Loucy (cell line): Measurements from ENCODE around the gene ZNF93.

Experiments used
- H2AFZ ChIP-seq: fragments of 200-600 bp; sonication (generic); 2 replicates; pipeline ENCODE4 v1.6.0; 2016; ENCODE audit warnings: antibody characterized with exemption, mild to moderate bottlenecking, low read length, moderate library complexity
- H3F3A ChIP-seq: fragments of 200-600 bp; 2 replicates; pipeline ENCODE4 v1.6.0; 2016; ENCODE audit warnings: antibody characterized with exemption, low read depth, mild to moderate bottlenecking
- H3K27me3 ChIP-seq: fragments of 200-600 bp; sonication (generic); 2 replicates; pipeline ENCODE4 v1.6.1; 2014; ENCODE audit warnings: low read length, mild to moderate bottlenecking; ENCODE audit not compliant: insufficient read depth, poor library complexity, severe bottlenecking
- H3K36me3 ChIP-seq: fragments of 200-600 bp; sonication (generic); 2 replicates; pipeline ENCODE4 v1.6.1; 2016; ENCODE audit warnings: low read length; ENCODE audit not compliant: insufficient read depth
- H3K4me1 ChIP-seq: fragments of 200-600 bp; sonication (generic); 2 replicates; pipeline ENCODE4 v1.5.1; 2014; ENCODE audit warnings: low read length, mild to moderate bottlenecking; ENCODE audit not compliant: insufficient read depth, poor library complexity, severe bottlenecking
- H3K4me2 ChIP-seq: fragments of 200-600 bp; sonication (generic); 2 replicates; pipeline ENCODE4 v1.6.0; 2014; ENCODE audit warnings: antibody characterized with exemption, low read length, low read depth, mild to moderate bottlenecking; ENCODE audit not compliant: poor library complexity, severe bottlenecking
- H3K4me3 ChIP-seq: fragments of 200-600 bp; sonication (generic); 2 replicates; pipeline ENCODE4 v1.5.1; 2014; ENCODE audit warnings: low read length, mild to moderate bottlenecking, mixed read lengths; ENCODE audit not compliant: poor library complexity, severe bottlenecking
- H3K79me2 ChIP-seq: fragments of 200-600 bp; sonication (generic); 2 replicates; pipeline ENCODE4 v1.6.1; 2014; ENCODE audit warnings: low read length; ENCODE audit not compliant: insufficient read depth
- H3K9ac ChIP-seq: fragments of 200-600 bp; sonication (generic); 2 replicates; pipeline ENCODE4 v1.6.0; 2014; ENCODE audit warnings: mild to moderate bottlenecking, low read depth, low read length, moderate library complexity; ENCODE audit not compliant: poor library complexity, severe bottlenecking
- H3K9me2 ChIP-seq: fragments of 200-600 bp; sonication (generic); replicated peaks from 2 replicates; pipeline ENCODE4 v1.6.1; 2016; ENCODE audit warnings: low read depth, low read length, mixed read lengths
- H3K9me3 ChIP-seq: fragments of 200-600 bp; sonication (generic); 2 replicates; pipeline ENCODE4 v1.6.1; 2014; ENCODE audit warnings: mild to moderate bottlenecking, antibody characterized with exemption, low read length, low read depth; ENCODE audit not compliant: insufficient read depth
- H4K20me1 ChIP-seq: fragments of 200-600 bp; sonication (generic); 2 replicates; pipeline ENCODE4 v1.6.0; 2014; ENCODE audit warnings: antibody characterized with exemption, low read length, mild to moderate bottlenecking; ENCODE audit not compliant: insufficient read depth, poor library complexity, severe bottlenecking
- EZH2phosphoT487 ChIP-seq: fragments of 200-600 bp; IDR thresholded peaks from 2 replicates; pipeline ENCODE4 v1.6.1; 2018; ENCODE audit warnings: antibody characterized with exemption, mild to moderate bottlenecking, moderate library complexity, borderline replicate concordance
- TF ChIP-seq, protein P1 (sequence below): fragments of 200-600 bp; sonication (generic); conservative IDR thresholded peaks from 2 replicates; pipeline ENCODE4 v1.5.1; 2014; ENCODE audit warnings: mild to moderate bottlenecking, antibody characterized with exemption, low read length

The ZNF93 gene

DNA sequence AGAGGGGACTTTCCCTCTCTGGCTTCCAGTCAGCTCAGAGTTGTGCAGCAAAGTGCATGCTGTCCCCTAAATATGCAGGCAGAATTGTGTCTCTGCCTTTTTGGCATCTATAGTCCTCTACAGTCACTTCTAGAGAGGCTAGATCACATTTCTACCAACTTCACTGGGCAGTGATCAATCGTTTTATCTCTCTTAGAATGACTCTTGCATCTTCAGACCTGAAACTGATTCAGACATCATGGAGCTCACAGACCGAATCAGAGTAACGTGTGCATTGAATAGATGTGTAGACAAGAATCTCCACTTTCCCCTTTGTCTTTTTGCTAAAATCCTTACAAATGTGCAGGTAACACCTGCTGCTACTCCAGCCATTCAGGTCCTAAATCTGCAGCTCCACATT is 28.8 kb upstream of the ZNF93 start:
- Histone ChIP-seq H3K9ac (no peak overlapping the region), H3K4me1 (peaks cover 30% of the 10 kb centered on the region), H3K79me2 (peaks cover 99% of the 10 kb centered on the region), H3K4me3 (peak overlapping the region; percentile 46), H3K4me2 (peak overlapping the region; percentile 93), H3K27me3 (no peaks in the 10 kb centered on the region), H3K9me2 (no peaks in the 10 kb centered on the region), H3F3A (no peaks in the 10 kb centered on the region), H2AFZ (no peak overlapping the region), H3K9me3 (no peaks in the 10 kb centered on the region), H4K20me1 (peaks cover 76% of the 10 kb centered on the region), H3K36me3 (peaks cover 5% of the 10 kb centered on the region; the same call in 1 of the 2 replicates)
- TF ChIP-seq, protein P1, sequence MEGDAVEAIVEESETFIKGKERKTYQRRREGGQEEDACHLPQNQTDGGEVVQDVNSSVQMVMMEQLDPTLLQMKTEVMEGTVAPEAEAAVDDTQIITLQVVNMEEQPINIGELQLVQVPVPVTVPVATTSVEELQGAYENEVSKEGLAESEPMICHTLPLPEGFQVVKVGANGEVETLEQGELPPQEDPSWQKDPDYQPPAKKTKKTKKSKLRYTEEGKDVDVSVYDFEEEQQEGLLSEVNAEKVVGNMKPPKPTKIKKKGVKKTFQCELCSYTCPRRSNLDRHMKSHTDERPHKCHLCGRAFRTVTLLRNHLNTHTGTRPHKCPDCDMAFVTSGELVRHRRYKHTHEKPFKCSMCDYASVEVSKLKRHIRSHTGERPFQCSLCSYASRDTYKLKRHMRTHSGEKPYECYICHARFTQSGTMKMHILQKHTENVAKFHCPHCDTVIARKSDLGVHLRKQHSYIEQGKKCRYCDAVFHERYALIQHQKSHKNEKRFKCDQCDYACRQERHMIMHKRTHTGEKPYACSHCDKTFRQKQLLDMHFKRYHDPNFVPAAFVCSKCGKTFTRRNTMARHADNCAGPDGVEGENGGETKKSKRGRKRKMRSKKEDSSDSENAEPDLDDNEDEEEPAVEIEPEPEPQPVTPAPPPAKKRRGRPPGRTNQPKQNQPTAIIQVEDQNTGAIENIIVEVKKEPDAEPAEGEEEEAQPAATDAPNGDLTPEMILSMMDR: no peak
- TF ChIP-seq EZH2phosphoT487: no peak

DNA sequence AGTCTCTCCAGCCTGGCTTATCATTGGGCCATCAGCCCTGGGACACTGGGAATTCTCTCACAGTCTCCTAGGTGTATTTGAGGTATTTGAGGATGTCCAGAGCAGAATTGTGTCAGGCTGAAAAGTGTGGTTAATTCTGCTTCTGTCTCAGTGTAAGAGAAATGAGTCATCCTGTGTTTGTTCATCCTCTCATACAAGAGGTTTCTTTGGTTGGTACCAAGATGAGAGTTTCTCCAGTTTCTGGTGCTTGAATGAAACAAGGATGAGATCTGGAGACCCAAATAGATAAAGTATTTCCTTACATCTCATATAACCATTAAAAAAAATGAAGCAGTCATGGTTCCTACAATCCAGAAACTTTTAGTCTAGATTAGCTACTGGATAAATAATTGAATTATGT is 27.4 kb upstream of the ZNF93 start:
- no peak for TF ChIP-seq EZH2phosphoT487
- TF ChIP-seq, protein P1: no peak

DNA sequence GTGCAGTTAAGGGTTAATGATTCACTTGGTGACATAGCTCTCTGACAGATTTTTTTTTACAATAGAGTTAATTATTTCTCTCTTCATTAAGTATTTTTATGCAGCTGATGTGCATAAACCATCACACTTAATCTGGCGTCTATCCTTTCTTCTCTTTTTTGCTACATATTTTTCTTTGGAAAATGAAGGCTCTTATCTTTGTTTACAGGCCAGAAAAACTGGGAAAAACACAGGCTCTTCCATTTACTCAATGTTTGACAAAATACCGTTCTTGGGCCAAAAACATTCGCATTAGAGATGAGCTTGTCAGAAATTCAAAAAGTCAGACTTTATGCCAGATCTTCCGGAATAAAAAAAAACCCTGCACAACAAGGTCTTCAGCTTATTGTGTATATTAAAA is 23.0 kb upstream of the ZNF93 start:
- H3K4me3 ChIP-seq: no peak overlapping the region
- H3F3A ChIP-seq: no peaks in the 10 kb centered on the region
- H3K36me3 ChIP-seq: peaks cover 40% of the 10 kb centered on the region; the same call in 1 of the 2 replicates
- H3K4me1 ChIP-seq: peaks cover 8% of the 10 kb centered on the region
- no peak overlapping the region for H2AFZ ChIP-seq
- no peaks in the 10 kb centered on the region for H3K9me2 ChIP-seq
- H3K79me2 ChIP-seq: peaks cover 77% of the 10 kb centered on the region
- no peak overlapping the region for H3K9ac ChIP-seq
- H3K27me3 ChIP-seq: no peaks in the 10 kb centered on the region
- no peak overlapping the region for H3K4me2 ChIP-seq
- H4K20me1 ChIP-seq: peaks cover 24% of the 10 kb centered on the region
- H3K9me3 ChIP-seq: no peaks in the 10 kb centered on the region
- TF ChIP-seq EZH2phosphoT487: no peak
- TF ChIP-seq, protein P1: no peak

More for the DNA sequence above, 27.4 kb upstream of the ZNF93 start:
- peaks cover 24% of the 10 kb centered on the region for H3K4me1 ChIP-seq
- no peaks in the 10 kb centered on the region for H3K9me3 ChIP-seq
- no peaks in the 10 kb centered on the region for H3K27me3 ChIP-seq
- no peak overlapping the region for H3K4me3 ChIP-seq
- peaks cover 62% of the 10 kb centered on the region for H4K20me1 ChIP-seq
- no peaks in the 10 kb centered on the region for H3F3A ChIP-seq
- H3K79me2 ChIP-seq: peaks cover 99% of the 10 kb centered on the region
- H3K9me2 ChIP-seq: no peaks in the 10 kb centered on the region
- H2AFZ ChIP-seq: no peak overlapping the region
- H3K9ac ChIP-seq: no peak overlapping the region
- peaks cover 6% of the 10 kb centered on the region; the same call in 1 of the 2 replicates for H3K36me3 ChIP-seq
- H3K4me2 ChIP-seq: no peak overlapping the region
